ENCODE data around the gene NPPA. TPM values are rescaled to one million over a fixed set of nuclear protein-coding genes. Genes with fewer than 3 reads are reported as not detected.

NPPA gene
- total RNA-seq, 1 donor from 2014 or later = not detected

DNA sequence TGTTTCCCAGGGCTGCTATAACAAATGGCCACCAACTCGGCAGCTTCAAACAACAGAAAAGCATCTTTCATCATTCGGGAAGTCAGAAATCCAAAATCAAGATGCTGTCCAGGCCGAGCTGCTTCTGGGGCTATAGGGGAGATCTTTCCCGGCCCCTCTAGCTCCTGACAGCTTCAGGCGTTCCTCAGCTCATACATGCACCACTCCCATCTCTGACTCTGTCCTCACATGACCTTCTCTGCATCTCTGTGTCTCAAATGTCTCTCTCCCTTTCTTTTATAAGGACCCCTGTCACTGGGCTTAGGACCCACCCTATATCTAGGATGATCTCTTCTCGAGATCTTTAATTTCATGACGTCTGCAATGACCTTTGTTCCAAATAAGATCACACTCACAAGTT lies 25.0 kb upstream of the NPPA start:
- no peak overlapping the region for H3K27ac Mint-ChIP-seq
- no peaks in the 10 kb centered on the region for H3K36me3 Mint-ChIP-seq
- H3K4me1 Mint-ChIP-seq (ENCODE audit: unreplicated experiment) = no peaks in the 10 kb centered on the region
- TF ChIP-seq, protein P1, sequence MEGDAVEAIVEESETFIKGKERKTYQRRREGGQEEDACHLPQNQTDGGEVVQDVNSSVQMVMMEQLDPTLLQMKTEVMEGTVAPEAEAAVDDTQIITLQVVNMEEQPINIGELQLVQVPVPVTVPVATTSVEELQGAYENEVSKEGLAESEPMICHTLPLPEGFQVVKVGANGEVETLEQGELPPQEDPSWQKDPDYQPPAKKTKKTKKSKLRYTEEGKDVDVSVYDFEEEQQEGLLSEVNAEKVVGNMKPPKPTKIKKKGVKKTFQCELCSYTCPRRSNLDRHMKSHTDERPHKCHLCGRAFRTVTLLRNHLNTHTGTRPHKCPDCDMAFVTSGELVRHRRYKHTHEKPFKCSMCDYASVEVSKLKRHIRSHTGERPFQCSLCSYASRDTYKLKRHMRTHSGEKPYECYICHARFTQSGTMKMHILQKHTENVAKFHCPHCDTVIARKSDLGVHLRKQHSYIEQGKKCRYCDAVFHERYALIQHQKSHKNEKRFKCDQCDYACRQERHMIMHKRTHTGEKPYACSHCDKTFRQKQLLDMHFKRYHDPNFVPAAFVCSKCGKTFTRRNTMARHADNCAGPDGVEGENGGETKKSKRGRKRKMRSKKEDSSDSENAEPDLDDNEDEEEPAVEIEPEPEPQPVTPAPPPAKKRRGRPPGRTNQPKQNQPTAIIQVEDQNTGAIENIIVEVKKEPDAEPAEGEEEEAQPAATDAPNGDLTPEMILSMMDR (conservative IDR thresholded peaks at IDR 0.05) = no peak
- no peaks in the 10 kb centered on the region for H3K9me3 Mint-ChIP-seq
- no peak overlapping the region for H3K4me3 Mint-ChIP-seq
- H3K27me3 Mint-ChIP-seq = peaks cover 25% of the 10 kb centered on the region
- DNase-seq (ENCODE audit: extremely low spot score, unreplicated experiment) = no peak

DNA sequence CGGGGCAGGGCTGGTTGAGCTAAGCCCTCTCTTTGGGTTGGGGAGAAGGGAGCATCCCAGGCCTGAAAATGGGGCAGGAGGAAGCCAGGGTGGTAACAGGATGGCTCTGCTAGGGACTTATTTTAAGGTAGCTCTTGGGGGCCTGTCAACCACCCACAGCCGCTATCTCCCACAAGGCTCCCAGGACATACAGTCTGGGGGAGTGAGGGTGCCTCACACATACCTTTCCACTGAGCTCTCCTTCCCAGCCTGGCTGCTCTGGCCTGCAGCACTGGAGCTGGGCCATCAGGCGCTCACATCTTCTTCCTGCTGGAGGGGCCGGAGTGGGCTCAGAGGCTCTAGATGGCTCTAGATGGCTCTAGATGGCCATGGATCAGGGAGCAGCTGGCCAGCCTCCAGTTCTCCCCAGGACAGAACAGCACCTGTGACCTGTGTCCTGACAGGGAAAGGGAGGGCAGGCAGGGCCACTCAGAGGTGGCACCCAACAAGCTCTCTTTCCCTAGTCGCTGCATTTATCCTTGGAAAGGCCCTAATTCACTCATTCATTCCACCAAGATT lies 22.1 kb upstream of the NPPA start:
- Mint-ChIP-seq H3K4me3 (no peak overlapping the region), H3K27ac (no peak overlapping the region)

DNA sequence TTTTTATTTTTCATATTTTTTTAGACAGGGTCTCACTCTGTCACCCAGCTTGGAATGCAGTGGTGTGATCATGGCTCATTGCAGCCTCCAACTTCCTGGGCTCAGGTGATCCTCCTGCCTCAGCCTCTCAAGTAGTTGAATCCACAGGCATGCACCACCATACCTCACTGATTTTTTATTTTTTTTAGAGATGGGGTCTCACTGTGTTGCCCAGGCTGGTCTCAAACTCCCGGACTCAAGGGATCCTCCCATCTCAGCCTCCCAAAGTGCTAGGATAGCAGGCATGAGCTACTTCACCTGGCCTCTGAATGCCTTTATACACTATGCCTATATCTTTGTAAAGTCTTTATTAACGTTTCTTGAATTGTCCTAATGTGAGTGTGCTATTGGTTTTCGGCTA lies 21.5 kb upstream of the NPPA start:
- no peaks in the 10 kb centered on the region for H3K36me3 Mint-ChIP-seq
- peaks cover 37% of the 10 kb centered on the region for H3K27me3 Mint-ChIP-seq
- TF ChIP-seq, protein P1 (conservative IDR thresholded peaks at IDR 0.05) = no peak
- H3K9me3 Mint-ChIP-seq = no peaks in the 10 kb centered on the region
- no peak overlapping the region for H3K4me3 Mint-ChIP-seq
- H3K27ac Mint-ChIP-seq = no peak overlapping the region
- no peaks in the 10 kb centered on the region for H3K4me1 Mint-ChIP-seq (ENCODE audit: unreplicated experiment)
- DNase-seq (ENCODE audit: extremely low spot score, unreplicated experiment) = no peak

More for the DNA sequence above, 22.1 kb upstream of the NPPA start:
- Mint-ChIP-seq H3K36me3 (no peaks in the 10 kb centered on the region), H3K9me3 (no peaks in the 10 kb centered on the region), H3K4me1 (ENCODE audit: unreplicated experiment) (no peaks in the 10 kb centered on the region), H3K27me3 (peaks cover 36% of the 10 kb centered on the region)
- TF ChIP-seq, protein P1 (conservative IDR thresholded peaks at IDR 0.05) = no peak
- no peak for DNase-seq (ENCODE audit: extremely low spot score, unreplicated experiment)

DNA sequence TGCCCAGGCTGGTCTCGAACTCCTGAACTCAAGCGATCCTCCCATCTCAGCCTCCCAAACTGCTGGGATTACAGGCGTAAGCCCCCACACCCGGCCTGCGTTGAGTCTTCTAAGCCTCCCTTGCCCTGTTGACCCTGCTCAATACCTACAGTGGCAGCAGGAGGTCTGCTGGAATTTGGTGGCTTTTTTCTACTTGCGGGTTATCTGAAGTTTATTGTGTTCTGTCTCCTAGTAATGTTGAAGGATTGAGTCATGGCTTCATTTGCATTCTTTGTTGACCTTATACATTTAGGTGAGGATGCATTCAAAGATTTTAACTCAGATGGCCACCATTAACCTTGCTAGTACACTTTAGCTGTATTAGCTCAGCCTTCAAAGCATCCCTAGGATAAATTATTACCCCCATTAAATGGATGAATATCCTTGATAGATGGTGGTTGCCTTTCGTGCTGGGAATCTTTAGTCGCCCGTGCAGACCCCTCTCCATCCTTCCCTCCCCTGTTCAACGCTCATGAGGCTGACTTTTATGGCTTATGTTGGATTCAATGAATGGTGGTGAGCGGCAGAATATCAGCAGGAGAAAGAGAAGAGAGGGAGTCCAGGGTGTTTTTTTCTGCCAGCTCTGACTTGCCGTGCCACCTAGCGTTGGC lies 20.9 kb upstream of the NPPA start:
- Mint-ChIP-seq H3K9me3 (no peaks in the 10 kb centered on the region), H3K27me3 (peaks cover 35% of the 10 kb centered on the region), H3K27ac (no peak overlapping the region), H3K4me3 (no peak overlapping the region), H3K4me1 (ENCODE audit: unreplicated experiment) (no peaks in the 10 kb centered on the region), H3K36me3 (no peaks in the 10 kb centered on the region)
- DNase-seq (ENCODE audit: extremely low spot score, unreplicated experiment) = no peak
- TF ChIP-seq, protein P1 (conservative IDR thresholded peaks at IDR 0.05) = no peak

DNA sequence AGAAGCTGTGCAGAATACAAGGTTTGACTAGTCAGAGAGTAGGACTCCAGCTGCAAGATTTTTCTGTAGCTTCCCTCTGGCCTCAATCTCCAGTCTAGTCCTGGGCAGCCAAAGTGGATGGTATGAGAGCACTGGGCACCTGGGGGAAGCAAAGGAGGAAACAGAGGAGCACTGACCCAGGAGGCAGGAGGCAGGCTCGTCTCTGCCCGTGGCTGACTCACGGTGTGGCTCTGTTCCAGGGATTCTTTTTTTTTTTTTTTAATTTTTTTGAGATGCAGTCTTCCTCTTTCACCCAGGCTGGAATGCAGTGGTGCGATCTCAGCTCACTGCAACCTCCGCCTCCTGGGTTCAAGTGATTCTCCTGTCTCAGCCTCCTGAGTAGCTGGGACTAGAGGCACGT lies 15.3 kb upstream of the NPPA start:
- Mint-ChIP-seq H3K27ac (no peak overlapping the region), H3K27me3 (peaks cover 67% of the 10 kb centered on the region), H3K36me3 (no peaks in the 10 kb centered on the region), H3K4me3 (no peak overlapping the region), H3K9me3 (no peaks in the 10 kb centered on the region), H3K4me1 (ENCODE audit: unreplicated experiment) (no peaks in the 10 kb centered on the region)
- DNase-seq (ENCODE audit: extremely low spot score, unreplicated experiment) = no peak
- TF ChIP-seq, protein P1 (conservative IDR thresholded peaks at IDR 0.05) = no peak
